Loucy (cell line): Measurements from ENCODE around the gene MYDGF.

Source experiments
- EZH2phosphoT487 ChIP-seq: fragments of 200-600 bp; IDR thresholded peaks from 2 replicates; pipeline ENCODE4 v1.6.1; 2018; ENCODE audit warnings: antibody characterized with exemption, mild to moderate bottlenecking, moderate library complexity, borderline replicate concordance
- TF ChIP-seq, protein P1 (sequence below): fragments of 200-600 bp; sonication (generic); conservative IDR thresholded peaks from 2 replicates; pipeline ENCODE4 v1.5.1; 2014; ENCODE audit warnings: mild to moderate bottlenecking, antibody characterized with exemption, low read length

- TF ChIP-seq, protein P1, sequence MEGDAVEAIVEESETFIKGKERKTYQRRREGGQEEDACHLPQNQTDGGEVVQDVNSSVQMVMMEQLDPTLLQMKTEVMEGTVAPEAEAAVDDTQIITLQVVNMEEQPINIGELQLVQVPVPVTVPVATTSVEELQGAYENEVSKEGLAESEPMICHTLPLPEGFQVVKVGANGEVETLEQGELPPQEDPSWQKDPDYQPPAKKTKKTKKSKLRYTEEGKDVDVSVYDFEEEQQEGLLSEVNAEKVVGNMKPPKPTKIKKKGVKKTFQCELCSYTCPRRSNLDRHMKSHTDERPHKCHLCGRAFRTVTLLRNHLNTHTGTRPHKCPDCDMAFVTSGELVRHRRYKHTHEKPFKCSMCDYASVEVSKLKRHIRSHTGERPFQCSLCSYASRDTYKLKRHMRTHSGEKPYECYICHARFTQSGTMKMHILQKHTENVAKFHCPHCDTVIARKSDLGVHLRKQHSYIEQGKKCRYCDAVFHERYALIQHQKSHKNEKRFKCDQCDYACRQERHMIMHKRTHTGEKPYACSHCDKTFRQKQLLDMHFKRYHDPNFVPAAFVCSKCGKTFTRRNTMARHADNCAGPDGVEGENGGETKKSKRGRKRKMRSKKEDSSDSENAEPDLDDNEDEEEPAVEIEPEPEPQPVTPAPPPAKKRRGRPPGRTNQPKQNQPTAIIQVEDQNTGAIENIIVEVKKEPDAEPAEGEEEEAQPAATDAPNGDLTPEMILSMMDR, result no peak
- no peak for TF ChIP-seq EZH2phosphoT487
Measured at GRCh38 chr19:4717191-4717965, 47.2 kb upstream of the MYDGF start.
